Cardiac septum (tissue), 1 donor: ENCODE measurements around the gene OSM. TPM values are rescaled to one million over a fixed set of nuclear protein-coding genes. Genes with fewer than 3 reads are reported as not detected.
"Not testable (repeated sequence)": the region's sequence is repeated elsewhere in the genome, so short reads cannot be mapped to it uniquely, and the experiment has no call there.

Experiments
- DNase-seq: peaks from one replicate; pipeline ENCODE4 v3.0.0-alpha.2; 2020; ENCODE audit warnings: low spot score
- intact Hi-C: fragments of 100-400 bp; cut with DNase I; formaldehyde crosslinking; loops from one replicate; pipeline ENCODE4 v1.14.0; 2022
- total RNA-seq: library from RNA; stranded (reverse); fragmentation: NEBNext Ultra II Directional; extraction: Animal tissue kit (Norgen Biotek cat#: 25700); gene quantifications from one replicate; pipeline ENCODE4 v1.2.1, GENCODE V29; 2021
- donor health status: DM: no; HTN: no; CAD: no.

OSM gene
- total RNA-seq, 1 donor from 2014 or later, result 0.32 TPM

DNA sequence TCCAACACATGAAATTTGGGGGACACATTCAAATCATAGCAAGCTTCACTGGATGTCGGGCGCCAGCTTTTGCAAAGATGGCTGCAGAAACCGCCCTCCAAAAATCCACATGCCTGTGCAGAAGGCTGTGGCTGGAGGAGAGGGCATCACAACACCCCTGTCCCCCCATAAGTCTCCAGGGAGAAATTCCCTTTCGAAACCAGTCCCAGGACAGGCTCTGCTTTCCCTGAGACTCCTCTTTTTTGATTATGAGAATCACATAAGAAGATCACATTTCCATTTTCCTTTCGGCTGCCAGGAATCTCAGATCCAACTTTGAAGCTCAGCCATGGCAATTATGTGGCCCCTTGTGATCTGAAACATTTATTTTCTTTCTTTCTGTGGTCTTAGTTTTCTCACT is 29.8 kb downstream of the OSM start:
- no peak for DNase-seq
- intact Hi-C loops, result no loop called here

DNA sequence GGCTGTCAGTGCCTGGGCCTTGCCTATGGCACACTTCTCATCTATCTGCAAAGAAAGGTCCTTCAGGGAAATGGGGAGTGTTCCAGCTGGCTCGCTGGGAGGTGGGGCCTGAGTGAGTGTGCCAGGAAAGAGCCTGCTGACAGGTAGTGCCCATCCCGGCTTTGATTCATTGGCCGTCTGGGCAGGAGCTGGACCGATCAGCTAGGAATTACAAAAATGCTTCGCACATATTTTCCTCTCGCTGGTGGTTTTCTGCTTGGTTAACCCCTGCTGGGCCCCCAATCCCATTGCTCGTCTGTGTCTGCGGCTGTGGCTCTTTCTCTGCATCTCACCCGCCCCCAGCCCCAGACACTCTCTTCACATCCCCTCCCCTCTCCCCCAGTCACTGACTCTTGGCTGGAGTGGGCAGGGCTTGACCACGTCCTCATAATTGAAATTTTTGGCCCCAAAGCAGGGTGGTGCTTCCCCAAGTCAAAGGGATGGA is 30.9 kb downstream of the OSM start:
- intact Hi-C loops, result no loop called here
- no peak for DNase-seq

DNA sequence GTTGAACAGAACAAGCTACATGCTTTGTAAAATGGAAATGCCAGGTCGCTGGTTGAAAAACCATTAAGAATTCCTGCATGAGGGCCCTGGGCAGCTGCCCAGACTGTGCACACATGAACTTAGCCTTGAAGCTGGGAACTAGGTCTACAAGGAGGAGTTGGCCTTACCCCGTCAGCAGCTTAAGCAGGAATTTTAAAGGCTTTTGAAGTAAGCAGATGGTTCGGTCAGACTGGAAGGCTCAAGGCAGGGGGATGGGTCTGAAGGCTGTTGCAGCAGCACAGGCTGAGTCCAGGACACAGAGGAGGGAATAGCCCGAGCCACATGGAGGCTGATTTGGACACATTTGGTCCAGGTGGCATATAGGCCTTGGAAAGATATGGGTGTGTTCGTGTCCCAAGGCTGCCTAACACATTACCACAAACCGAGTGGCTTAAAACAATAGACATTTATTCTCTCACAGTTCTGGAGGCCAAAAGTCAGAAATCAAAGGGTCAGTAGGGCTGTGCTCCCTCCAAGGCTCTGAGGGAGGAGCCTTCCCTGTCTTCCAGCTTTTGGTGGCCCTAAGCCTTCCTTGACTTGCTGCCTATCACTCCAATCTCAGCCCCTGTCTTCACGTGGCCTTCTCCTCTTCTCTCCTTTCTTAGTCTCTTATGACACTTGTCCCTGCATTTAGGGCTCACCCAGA is 31.7 kb downstream of the OSM start:
- intact Hi-C loops, result no loop called here
- DNase-seq, result no peak

DNA sequence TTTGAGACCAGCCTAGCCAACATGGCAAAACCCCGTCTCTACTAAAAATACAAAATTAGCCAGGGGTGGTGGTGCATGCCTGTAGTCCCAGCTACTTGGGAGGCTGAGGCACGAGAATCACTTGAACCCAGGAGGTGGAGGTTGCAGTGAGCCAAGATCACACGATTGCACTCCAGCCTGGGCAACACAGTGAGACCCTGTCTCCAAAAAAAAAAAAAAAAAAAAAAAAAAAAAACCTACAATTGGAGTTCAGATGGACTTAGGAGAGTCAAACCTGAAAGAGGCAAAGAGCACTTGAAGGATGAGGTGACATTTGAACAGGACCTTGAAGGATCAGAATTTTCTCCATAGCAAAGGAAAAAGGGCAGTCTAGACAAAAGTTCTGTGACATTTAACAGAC is 32.3 kb downstream of the OSM start:
- DNase-seq, intact Hi-C loops: not testable (repeated sequence)

DNA sequence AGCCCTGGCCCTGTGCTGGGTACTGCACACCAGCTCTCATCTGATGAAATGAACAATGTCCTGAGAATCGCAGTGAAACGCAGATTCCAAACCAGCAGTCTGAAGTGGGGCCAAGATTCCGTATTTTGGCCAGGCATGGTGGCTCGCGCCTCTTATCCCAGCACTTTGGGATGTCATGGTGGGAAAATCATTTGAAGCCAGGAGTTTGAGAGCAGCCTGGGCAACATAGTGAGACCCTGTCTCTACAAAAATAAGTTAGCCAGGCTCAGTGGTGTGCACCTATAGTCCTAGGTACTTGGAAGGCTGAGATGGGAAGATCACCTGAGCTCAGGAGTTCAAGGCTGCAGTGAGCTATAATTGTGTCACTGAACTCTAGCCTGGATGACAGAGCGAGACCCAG is 33.1 kb downstream of the OSM start:
- DNase-seq, result no peak
- intact Hi-C loops, result no loop called here

DNA sequence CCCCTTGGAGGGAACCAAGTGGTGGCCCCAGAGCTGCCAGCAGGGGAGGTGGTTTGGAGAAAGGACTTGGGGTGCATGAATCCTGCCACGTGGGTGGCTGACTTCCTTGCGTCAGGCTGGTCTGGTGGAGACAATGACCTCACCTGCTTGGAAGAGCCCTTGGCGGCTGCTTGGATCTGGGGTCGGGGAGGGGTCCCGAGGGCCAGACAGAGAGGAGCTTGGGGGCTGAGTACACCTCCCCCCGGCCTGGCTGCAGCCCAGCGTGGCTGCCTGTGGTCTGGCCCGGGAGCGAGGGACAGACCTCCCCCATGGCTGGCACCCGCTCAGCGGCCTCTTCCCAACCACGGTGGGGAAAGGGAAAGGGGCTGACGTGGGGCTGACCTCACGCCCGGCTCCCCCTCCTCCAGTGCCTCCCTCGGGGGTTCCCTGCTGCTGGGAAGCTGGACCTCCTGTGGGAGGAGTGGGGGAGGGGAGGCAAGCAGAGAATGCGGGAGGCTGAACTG is 33.9 kb downstream of the OSM start:
- intact Hi-C loops, result no loop called here
- no peak for DNase-seq

DNA sequence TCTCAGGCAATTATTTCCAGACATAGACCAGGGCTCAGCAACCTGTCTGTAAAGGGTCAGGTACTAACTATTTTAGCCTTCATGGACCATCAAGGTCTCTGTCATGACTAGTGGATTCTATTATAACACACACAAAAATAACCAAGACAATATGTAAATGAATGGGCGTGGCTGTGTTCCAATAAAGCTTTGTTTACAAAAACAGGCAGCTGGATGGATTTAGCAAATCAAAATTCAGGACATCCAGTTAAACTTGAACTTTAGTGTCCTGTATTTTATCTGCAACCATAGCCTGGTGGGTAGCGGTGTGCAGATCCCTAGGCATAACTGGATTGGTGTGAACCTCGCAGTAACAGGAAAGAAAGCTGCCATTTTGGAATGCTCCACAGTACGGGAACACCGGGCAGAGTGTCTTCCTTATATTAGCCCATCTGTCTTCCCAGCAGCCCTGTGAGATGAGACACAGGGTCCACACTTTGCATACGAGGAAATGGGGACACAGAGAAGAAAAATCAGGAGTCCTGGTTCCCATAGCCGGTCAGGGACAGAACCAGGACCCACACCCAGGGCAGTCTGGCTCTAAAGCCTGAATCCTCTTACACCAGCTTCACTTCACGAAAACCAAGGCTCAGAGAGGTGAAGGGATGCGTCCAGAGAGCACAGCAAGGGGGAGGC is 35.7 kb downstream of the OSM start:
- intact Hi-C loops, result no loop called here

DNA sequence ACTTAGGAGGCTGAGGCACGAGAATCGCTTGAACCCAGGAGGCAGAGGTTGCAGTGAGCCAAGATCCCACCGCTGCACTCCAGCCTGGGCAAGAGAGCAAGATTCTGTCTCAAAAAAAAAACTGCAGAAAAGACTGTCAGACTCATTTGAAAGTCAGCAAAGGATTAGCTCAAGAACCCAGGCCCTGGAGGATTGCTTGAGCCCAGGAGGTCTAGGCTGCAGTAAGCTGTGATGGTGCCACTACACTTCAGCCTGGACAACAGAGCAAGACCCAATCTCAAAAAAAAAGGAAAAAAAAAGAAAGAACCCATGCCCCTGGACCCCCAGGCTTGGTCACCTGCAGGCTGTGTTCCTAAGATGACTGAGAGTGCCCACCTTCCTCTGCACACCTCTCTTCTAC is 36.3 kb downstream of the OSM start:
- intact Hi-C loops, result no loop called here
- no peak for DNase-seq

More for the DNA sequence above, 35.7 kb downstream of the OSM start:
- DNase-seq, result no peak

DNA sequence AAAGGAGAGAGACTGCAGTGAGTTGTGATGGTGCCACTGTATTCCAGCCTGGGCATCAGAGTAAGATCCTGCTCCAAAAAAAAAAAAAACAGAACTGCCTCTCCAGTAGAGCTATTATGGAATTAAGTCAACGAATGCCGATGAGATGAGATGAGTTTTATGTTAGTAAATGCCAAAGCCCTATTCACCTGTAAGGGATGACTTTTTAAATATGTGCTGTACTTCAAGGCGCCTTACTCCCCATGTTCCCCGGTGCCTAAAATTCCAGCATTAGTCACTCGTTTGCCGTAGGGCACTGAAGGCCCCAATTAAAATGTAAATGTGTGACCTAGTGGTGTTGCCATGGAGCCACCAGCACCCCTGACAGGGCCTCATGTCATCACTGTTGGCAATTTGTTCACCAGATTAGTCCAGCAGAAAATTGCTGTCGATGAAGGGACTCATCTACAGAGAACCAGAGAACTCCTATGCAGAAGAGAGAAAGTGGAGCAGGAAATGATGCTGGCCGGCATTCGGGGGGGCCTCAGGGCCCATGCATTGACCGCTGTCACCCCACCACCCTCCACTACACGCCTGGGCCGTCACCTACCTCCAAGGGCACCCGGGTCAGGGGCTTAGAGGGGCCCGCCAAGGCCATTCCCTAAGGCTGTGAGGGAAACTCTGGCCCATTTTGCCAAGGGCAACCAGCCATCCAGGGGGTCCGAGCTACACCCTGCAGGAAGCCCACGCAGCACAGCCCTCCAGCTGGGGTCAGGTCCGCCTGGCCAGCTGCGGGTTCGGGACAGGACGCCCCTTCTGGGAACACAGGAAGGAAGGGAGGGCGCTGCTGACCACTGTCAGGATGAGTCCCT is 37.9 kb downstream of the OSM start:
- intact Hi-C loops, result no loop called here
- DNase-seq, result no peak

DNA sequence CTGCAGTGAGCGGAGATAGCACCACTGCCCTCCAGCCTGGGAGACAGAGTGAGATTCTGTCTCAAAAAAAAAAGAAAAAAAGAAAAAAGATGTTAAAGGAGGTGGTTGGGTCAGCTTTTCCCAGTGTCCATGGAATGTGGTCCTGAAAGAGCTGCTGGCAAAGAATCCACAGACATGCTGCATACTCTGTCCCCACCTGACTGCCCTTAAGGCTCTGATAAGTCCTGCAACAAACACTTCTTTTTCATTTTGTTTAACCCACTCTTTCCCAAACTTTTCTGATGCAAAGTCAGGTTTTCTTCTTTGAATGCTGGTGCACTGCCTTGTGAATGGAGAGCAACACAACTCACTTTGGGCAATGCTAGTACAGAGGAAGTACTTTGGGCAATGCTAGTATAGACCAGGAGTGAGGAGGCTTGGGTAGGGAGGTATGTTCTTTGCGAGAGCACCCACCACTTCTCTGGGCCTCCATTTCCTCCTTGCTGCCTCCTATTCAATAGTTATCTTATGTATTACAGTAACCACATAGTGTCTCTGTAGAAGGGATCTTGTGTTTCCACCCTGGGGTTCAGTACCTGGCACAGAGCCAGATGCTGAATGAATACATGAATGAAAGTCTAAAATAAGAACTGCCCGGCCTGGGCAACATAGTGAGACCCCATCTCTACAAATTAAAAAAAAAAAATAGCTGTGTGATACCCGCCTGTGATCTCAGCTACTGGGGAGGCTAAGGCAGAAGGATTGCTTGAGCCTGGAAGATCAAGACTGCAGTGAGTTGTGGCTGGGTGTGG is 39.0 kb downstream of the OSM start:
- no peak for DNase-seq
- intact Hi-C loops, result no loop called here

DNA sequence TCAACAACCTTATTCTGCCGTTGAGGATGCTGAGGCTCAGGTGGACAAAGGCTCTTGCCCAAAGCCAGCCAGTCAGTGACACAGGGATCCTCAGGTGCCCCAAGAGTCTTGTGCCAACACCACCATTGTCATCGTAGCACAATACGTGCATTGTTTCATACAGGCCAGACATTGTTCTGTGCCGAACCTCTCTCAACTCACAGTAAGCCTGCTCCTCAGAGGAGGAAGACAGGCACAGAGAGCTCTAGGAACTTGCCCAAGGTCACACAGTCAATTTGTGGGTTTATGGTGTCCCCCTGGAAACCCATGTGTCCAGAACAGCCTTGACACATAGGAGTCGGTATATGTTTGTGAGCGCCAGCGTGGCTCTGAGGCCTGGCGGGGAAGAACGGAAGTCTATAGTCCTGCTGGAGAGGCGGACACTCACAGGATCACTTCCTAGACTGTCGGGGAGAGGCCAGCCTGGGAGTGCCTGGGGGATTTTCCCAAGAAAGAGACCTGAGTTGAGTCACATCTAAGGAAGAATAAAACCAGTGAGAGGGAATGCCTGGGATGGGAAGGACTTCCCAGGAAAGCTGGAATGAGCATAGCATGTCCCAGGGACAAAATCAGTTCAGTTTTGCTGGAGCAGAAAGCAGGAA is 40.3 kb downstream of the OSM start:
- intact Hi-C loops, result no loop called here

DNA sequence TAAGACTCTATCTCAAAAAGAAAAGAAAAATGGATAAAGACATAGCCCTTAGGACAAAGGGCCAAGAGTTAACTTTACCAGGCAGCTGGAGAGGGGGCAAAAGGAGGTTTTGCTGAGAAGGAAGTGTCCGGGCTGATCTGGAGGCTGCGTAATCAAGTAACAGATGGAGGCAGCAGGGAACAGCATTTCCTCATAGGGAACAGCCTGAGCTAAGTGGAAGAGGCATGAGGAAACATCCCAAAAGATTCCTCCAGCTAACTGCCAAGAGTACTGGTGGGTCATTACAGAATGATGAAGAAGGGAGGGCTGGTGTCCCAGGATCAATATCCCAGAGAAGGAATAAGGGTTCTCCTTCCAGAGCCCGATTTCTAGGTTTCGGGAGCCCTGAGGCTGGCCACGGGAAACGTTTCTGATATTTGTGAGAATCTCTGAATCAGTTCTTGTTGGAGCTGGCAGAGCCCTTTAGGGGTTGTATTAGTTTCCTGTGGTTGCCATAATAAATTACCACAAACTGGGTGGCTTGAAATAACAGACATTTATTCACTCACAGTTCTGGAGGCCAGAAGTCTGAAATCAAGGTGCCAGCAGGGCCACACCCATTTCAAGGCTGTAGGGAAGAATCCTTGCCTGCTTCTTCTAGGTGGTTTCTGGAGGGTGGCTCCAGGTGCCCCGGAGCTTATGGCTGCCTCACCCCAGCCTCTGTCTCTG is 41.3 kb downstream of the OSM start:
- DNase-seq, result no peak
- intact Hi-C loops, result no loop called here

More for the DNA sequence above, 40.3 kb downstream of the OSM start:
- DNase-seq, result no peak

DNA sequence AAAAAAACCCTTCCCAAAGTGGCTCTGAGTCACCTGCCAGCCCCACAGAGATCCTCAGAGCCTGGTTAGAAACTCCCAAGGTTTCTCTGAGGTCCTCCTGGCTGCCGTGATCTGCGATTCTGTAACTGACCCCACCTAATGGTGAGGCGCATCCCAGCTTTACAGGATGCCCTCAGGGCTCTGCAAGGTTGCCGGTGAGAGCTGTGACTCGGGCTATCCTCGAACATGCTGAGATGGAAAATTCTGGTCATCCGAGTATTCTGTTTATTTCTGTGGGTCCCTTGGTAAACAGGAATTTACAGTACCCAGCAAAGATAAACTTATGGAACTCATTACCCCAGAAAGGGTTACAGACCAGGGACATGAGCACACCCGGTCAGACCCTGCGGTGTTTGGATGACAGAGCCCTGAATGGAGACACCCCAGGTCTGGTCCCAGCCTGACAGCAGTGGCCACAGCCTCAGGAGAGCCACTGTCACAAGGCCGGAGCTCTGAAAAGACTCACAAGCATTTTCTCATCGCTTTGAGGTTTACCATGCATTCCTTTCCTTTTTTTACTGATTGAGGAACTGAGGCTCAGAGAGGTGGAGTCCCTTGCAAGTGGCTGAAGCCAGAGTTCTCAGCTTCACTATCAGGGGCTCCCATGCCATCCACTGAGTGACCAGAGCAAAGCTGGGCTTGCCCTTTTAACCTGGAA is 42.3 kb downstream of the OSM start:
- intact Hi-C loops, result no loop called here
- no peak for DNase-seq

DNA sequence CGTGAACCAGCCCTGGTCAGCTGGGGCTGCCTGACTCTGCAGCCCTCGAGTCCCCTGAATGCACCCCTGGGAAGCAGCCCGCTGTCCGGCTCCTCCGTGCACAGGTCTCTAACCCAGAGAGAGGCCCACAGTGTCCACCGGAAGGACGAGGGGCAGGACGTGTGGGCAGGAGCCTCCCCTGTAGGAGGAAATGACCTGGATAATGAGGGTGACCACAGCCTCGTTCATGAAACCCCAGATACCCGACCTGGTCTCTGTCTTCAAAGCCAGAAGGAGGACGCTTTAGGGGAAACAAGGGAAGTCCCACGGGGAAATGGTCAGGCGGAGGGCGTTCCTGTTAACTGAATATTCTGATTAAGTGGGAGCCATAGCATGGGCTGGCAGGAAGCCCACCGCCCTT is 43.3 kb downstream of the OSM start:
- DNase-seq, result no peak
- intact Hi-C loops, result no loop called here

DNA sequence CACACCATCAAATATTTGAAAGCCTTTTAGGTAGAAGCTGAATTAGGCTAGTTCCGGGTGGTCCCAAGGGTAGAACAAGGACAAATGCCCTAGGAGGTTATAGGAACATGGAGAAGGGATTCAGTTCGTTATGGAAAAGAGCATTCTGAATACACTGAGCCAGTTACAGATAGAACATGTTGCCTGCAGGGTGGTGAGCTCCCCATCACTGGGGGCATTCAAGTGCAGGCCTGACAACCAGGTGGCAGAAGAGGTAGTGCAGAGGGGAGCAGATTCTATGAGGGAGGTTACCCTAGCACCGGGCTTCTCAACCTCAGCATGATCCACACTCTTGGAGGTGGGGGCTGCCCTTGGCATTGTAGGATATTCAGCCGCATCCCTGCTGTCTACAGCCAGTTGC is 44.3 kb downstream of the OSM start:
- DNase-seq, result no peak
- intact Hi-C loops, result no loop called here

DNA sequence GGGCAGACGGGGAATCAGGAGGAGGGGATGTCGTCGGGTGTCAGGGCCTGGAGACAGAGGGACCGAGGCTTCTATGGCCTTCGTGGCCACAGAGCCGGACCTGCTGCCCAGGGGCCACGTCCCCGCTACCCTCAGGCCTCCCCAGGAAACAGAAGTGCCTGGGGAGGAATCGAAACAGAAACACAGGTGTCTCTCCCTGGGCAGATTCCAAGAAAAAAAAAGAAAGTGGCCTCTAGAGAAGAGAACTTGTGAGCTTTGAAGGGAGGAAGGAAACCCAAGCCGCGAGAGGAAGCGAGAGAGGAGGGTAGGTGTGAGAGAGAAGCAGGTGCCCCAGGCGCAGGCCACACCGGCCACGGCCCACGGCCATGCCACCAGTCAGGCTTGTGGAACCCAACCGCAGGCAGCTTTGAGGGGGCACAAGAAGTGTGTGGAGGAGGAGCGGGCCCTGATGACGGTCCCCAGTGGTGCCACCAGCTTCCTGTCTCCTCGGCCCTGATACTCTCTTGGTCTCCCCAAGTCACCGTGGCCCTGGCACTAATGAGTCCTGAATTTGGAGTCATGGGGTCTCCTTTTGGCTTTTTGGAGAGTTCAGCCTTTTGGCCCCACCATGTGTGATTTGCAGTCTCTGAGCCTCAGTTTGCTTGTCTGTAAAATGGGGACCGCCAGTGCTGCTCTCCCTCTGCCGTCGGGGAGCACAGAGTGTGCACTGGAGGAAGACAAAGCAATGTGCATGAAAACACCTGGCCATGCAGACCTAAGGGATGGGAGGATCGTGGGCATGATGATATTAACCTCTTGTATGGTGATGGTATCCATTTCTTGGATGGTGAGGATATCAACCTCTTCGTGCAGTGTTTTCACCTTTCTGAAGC is 45.3 kb downstream of the OSM start:
- peak; percentile 82 for DNase-seq
- intact Hi-C loops, result no loop called here
